Activated CD4-positive, alpha-beta T cell treated with anti-CD3 and anti-CD28 coated beads, Interleukin-10, Interleukin-2, amounts not matched to agents 100 ng/mL and 50 ng/mL, durations not matched to agents 16 hours and 8 hours (primary cell): ENCODE measurements around the gene PGM5.

Source experiments
- DNase-seq: peaks from one replicate; pipeline ENCODE4 v3.0.0-alpha.2; 2020

The PGM5 gene

GRCh38 chr9:68446836-68447235 is 90.4 kb downstream of the PGM5 start:
- DNase-seq, result no peak

GRCh38 chr9:68447611-68448010 is 91.2 kb downstream of the PGM5 start:
- no peak for DNase-seq

DNA sequence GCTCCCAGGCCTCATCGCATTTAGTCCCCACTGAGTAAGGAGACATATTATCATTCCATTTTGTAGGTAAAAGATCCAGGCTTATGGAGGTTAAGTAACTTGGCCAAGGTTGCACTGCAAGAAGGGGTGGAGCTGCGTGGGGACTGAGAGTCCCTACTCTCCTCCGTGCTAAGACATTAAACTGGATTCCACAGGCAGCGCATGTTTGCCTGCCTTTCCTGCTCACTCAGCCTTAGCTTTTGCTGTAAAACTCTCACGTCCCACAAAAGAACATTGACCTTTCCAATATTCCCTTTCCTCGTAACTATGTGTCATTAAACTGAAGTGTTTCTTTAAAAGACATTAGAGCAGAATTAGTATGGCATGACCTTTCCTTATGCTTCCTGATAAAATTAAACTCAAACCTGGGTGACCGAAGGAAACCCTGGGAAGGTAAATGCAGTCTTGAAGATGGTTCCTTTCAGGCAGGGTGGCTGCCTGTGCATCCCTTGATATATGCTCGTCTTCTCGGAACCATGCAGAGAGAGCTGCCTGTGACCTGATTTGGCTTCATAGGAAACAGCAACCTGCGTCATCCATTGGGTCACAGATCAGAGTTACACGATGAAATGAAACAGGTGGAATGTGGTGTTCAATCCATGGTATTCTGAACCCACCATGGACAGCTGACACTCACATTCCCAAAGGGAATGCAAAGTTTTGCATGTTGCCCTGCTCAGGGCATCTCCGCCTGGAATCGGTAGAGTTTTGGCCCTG is 98.3 kb downstream of the PGM5 start:
- DNase-seq, result no peak

DNA sequence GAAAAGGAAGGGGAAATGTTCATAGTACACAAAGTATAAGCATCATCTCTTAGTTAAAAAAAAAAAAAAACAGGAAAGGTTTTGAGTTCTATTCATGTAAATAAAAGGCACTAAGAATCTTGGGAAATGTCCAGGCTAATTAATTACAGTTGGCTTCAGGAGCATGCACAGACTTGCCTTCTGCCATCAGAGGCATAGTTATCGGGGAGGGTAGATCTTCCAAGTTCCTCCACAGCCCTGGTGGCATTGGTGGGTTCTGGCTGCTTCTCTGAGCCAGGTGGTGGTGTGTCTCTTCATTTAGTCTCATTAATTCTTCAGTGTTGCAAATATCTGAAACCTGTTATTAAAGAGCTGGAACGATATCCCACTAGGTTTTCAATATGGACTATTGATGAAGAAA is 99.0 kb downstream of the PGM5 start:
- no peak for DNase-seq

- no peak for DNase-seq
Observed at GRCh38 chr9:68457803-68458202, 101.4 kb downstream of the PGM5 start.

GRCh38 chr9:68458918-68459317 is 102.5 kb downstream of the PGM5 start:
- DNase-seq, result no peak

DNA sequence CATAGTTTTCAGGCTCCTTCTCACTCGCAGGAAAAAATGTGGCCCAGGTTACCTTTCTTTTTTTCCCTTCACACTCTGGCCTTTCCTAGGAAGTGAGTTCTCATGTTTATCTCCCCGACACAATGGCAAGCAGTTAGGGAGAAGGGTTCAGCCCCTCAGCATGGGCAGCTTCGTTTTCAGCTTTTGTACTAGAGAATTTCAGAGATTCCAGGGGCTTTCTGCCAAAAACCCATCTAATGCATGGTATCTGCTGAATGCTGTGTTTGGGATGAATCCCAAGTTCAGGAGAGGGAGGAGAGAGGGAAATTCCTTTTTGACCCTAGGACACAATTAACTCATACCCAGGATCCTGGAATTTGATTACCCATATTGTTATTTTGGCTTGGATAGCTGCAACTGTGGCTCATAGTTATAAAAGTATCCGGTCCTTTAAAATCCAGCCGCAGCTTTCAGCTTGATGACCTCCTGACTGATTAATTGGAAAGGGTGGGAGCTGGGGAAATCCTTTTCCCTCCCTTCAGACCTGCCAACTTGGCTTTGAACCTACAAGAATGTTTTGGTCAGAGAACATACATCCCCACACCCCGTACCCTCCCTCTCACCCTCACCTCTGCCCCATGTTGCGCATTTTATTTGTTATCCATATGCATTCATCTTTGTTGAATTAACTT is 105.8 kb downstream of the PGM5 start:
- no peak for DNase-seq

DNA sequence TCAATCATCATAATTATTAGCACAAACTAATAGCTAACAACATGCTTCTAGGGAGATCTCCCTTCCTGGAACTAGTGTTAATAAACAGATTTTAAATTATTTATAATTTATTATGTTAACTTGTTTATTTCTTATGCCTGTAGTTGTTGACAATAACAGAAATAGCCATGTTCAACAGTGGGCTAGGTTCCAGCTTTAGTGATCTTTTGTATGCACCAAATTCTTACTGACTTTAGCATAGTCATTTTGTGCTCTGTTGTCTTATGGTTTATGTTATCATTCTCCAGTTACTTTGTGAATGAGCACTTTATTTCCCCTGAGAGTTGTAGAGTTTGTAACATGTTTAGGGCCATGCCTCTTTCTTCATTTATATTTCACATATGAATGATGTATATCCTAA is 113.7 kb downstream of the PGM5 start:
- DNase-seq, result no peak

DNA sequence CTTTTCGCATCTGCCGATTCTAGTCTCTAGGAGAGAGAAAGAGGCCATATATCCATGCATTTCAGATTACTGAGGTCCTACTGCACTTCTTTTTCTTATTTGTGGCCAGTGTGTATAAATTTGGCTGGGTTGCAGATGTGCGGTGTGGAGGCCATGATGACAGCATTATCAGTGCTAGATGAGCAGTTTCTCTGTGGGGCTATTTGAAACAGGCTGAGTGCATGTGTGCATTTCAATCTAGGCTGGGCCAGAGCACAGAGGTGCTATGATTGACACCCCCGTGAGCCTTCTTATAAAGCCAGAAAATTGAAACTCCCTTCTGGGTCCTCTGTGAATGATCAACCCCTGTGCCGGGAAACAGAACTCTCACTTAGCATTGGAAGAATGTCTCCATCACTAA is 114.2 kb downstream of the PGM5 start:
- no peak for DNase-seq

DNA sequence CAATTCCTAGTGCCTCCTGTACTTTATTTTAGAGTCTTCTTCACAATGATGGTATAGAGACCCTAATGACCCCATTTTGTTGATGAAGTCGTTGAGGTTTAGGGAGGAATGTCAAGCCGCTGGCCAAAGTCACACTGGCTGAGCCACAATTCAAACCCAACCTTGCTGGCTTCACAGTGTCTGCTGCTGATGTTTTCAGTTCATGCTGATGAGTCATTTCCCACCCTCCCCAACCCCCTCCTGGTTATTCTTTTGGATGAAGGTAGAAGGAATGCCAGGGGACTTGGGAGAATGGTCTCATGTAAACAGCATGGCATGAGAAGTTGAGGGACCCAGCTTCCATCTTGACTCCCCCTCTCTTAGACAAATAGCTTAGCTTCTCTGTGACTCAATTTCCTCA is 115.7 kb downstream of the PGM5 start:
- DNase-seq, result no peak

GRCh38 chr9:68473790-68474189 is 117.4 kb downstream of the PGM5 start:
- no peak for DNase-seq

- DNase-seq, result no peak
Observed at GRCh38 chr9:68476422-68476821, 120.0 kb downstream of the PGM5 start.

DNA sequence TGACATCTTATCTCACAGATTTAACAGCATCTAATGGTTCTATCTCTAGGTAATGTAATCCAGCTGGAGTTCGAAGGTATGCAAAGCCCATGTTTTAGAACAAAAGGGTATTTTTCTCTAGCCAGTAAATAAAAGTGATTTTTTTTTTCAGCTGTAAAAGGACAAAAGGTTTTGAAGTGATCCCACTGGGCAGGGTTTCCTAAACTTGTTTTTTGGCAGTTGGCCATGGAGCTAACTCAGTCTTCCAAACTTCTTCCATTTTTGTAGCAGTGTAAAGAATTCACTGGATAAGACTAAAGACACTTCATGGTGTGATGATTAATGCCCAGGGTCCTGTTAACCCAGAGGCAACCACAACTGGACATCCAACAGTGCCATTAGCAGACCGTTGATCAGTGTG is 120.4 kb downstream of the PGM5 start:
- DNase-seq, result no peak

GRCh38 chr9:68480807-68481206 is 124.4 kb downstream of the PGM5 start:
- no peak for DNase-seq

GRCh38 chr9:68482548-68482947 is 126.1 kb downstream of the PGM5 start:
- no peak for DNase-seq

- DNase-seq, result no peak
Observed at GRCh38 chr9:68488126-68488525, 131.7 kb downstream of the PGM5 start.

DNA sequence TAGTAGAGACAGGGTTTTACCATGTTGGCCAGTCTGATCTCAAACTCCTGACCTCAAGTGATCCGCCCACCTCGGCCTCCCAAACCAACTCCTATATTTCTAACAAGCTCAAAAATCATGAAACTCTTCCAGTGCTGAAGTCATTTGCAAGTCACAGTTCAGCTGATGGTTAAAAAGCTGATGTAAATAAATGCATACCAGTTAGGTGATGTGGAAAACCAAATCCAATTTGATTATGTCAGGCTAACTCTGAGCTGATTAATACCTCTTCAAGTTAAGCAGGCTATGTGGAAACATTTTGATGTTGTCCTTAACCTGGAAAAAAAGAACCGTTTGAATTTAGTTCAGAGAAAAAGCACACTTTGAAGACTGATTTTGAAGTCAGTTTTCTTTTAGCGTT is 133.2 kb downstream of the PGM5 start:
- no peak for DNase-seq

DNA sequence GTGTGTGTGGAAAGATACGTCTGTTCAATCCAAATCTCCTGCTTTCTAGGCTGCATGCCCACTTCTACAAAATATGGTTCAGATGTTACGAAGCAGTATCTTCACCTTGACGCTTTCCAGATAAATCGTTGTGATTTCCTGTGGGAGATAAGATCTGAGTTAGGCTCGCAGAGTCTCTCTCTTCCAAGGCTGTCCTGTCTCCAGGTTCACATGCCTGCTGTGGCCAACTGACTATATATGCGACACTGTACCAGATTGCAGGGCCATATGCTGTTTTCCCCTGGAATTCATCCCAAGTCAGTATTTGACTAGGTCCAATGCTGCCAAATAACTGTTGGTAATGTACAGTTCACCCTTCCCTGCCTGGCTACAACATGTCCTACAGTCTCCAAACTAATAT is 136.4 kb downstream of the PGM5 start:
- DNase-seq, result no peak

DNA sequence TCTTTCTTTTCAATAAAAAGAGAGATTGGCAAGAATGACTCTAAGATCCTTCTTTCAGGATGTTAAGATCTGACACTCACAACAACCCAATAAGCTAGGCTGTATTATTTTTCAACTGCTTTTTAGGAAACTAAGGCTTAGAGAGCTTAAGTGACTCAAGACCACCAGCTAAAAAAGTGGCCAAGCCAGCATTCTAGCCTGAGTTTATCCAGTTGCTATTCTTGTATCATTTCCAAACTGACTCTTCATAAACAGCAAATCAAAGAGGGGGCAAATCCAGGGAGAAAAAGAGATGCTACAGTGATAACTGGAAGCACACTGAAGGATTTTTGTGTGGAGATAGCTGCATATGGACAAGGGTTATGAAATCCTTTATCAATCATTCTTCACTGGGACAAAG is 137.1 kb downstream of the PGM5 start:
- no peak for DNase-seq

DNA sequence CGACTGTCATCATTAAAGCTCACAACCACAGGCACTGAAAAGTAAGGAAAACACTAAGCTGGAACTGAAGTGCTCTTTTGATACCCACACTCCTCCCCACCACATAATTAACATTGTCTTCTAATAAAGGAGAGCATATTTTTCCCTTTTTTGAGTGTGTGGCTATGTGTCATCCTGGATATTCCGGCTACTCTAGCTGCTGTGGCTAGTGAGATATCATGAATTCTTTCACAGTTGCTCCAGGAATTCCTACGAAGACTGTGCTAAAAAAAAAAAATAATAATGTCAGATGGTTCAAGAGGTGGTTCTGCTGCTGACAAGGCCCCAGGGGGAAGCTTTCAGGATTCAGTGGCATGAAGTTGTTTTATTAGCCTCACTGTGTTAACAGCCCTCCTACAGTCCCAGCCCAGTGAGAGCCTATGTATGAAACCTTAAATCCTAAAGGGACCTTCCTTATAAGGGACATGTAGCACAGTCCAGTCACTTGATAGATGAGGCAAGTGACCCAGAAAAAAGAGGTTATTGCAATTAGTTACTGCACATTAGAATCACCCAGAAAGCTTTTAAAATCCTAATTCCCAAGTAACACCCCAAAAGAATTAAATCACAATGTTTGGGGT is 137.7 kb downstream of the PGM5 start:
- DNase-seq, result no peak

DNA sequence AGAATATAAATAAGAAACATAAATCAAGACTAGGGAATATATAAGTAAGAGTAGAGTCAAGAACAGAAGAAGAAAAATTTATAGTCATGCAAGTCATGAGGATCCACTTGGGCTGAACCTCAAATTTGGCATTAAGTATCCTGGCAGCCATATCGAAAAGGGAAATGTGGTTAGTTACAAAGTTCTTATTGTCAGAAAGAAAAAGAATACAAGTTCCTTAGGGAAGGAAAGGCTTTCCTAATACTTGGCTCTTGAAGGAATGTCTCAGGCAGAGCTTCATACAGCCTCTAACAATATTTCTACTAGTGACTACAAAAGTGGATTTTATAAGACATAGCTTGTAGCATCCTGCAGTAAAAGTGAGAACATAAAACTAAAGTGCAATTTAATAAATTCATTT is 138.8 kb downstream of the PGM5 start:
- no peak for DNase-seq

- DNase-seq, result no peak
Observed at GRCh38 chr9:68496356-68496755, 139.9 kb downstream of the PGM5 start.

GRCh38 chr9:68497629-68498028 is 141.2 kb downstream of the PGM5 start:
- DNase-seq, result no peak

DNA sequence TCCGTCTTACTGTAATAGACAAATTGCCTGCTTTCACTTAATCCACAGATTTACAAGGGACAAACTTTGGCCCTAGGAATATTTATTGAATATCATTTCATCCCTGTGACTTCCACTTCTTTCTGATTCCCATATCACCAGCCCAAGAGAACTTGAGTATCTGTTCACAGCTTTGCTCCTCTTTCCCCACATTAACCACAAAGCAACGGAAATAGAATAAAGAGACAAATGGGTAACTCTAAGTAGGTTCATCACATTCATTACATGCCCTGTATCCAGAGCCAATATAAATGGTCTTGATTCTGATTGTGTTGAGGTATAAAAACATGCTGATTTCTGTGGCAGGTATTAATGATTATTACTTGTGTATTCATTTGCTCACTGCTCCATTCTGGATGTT is 142.4 kb downstream of the PGM5 start:
- DNase-seq, result no peak
